IgD-negative memory B cell (primary cell): ENCODE results near the gene RRP12. TPM values are rescaled to one million over a fixed set of nuclear protein-coding genes. Genes with fewer than 3 reads are reported as not detected.

ENCODE experiments used
- H3K27ac Mint-ChIP-seq, 3 donors: one replicate each; pipeline ENCODE4 v1.8.0; 2020 to 2022; ENCODE audit warnings: mild to moderate bottlenecking in 3 of 3, mixed read lengths in 3 of 3, moderate library complexity in 1 of 3
- H3K27me3 Mint-ChIP-seq: one replicate; pipeline ENCODE4 v1.8.0; 2021; ENCODE audit warnings: mixed read lengths
- H3K36me3 Mint-ChIP-seq: one replicate; pipeline ENCODE4 v1.8.0; 2020; ENCODE audit warnings: mild to moderate bottlenecking, mixed read lengths
- H3K4me1 Mint-ChIP-seq, 3 donors: one replicate each; pipeline ENCODE4 v1.8.0; 2020 to 2022; ENCODE audit warnings: mixed read lengths in 3 of 3, mild to moderate bottlenecking in 1 of 3
- H3K4me3 Mint-ChIP-seq, 4 donors: one replicate each; pipeline ENCODE4 v1.8.0; 2020 to 2022; ENCODE audit warnings: mild to moderate bottlenecking in 4 of 4, mixed read lengths in 4 of 4, moderate library complexity in 3 of 4
- H3K9me3 Mint-ChIP-seq, 3 donors: one replicate each; pipeline ENCODE4 v1.8.0; 2020 to 2021; ENCODE audit warnings: mixed read lengths in 3 of 3, mild to moderate bottlenecking in 1 of 3
- polyA plus RNA-seq: library from polyadenylated mRNA; unstranded; fragments of 300-500 nt; fragmentation: Illumina TruSeq; gene quantifications from one replicate; pipeline ENCODE4 v1.2.3, GENCODE V29; 2021

Gene RRP12
- polyA plus RNA-seq, 1 donor from 2014 or later: 15.0 TPM

GRCh38 chr10:97307866-97308780 lies 93.0 kb downstream of the RRP12 start:
- Mint-ChIP-seq H3K4me3 (peak overlapping the region in 1 of 4 donors; percentile 1), H3K27ac (peak overlapping the region in 1 of 3 donors; percentile 8)

GRCh38 chr10:97307441-97307840 lies 93.7 kb downstream of the RRP12 start:
- H3K4me1 Mint-ChIP-seq: no peaks in the 10 kb centered on the region
- H3K27ac Mint-ChIP-seq: peak overlapping the region in 1 of 3 donors; percentile 8
- H3K36me3 Mint-ChIP-seq: no peaks in the 10 kb centered on the region
- no peaks in the 10 kb centered on the region for H3K27me3 Mint-ChIP-seq
- H3K4me3 Mint-ChIP-seq: no peak overlapping the region
- no peaks in the 10 kb centered on the region for H3K9me3 Mint-ChIP-seq

More at GRCh38 chr10:97307866-97308780, 93.0 kb downstream of the RRP12 start:
- Mint-ChIP-seq H3K9me3 (no peaks in the 10 kb centered on the region), H3K4me1 (no peaks in the 10 kb centered on the region), H3K36me3 (no peaks in the 10 kb centered on the region), H3K27me3 (no peaks in the 10 kb centered on the region)

Other genes starting within 250 kb of the RRP12 start
- not detected for gene SLIT1, start 215.4 kb downstream of the RRP12 start, polyA plus RNA-seq
- 7.3 TPM for gene ARHGAP19, start 108.7 kb downstream of the RRP12 start, polyA plus RNA-seq
- gene FRAT1, start 82.1 kb downstream of the RRP12 start, polyA plus RNA-seq: 6.2 TPM
- gene FRAT2, start 66.6 kb downstream of the RRP12 start, polyA plus RNA-seq: 7.3 TPM
- 192 TPM for gene PGAM1, start 24.9 kb upstream of the RRP12 start, polyA plus RNA-seq
- 60.6 TPM for gene EXOSC1, start 44.7 kb upstream of the RRP12 start, polyA plus RNA-seq
- gene ZDHHC16, start 44.8 kb upstream of the RRP12 start, polyA plus RNA-seq: 23.3 TPM
- 29.1 TPM for gene MMS19, start 97.1 kb upstream of the RRP12 start, polyA plus RNA-seq
- 1.2 TPM for gene UBTD1, start 97.6 kb upstream of the RRP12 start, polyA plus RNA-seq
- gene ANKRD2, start 171.4 kb upstream of the RRP12 start, polyA plus RNA-seq: not detected
- gene HOGA1, start 183.0 kb upstream of the RRP12 start, polyA plus RNA-seq: not detected
- not detected for gene C10orf62, start 188.4 kb upstream of the RRP12 start, polyA plus RNA-seq
- gene MORN4, start 232.2 kb upstream of the RRP12 start, polyA plus RNA-seq: 2.1 TPM
- 10.0 TPM for gene PI4K2A, start 239.3 kb upstream of the RRP12 start, polyA plus RNA-seq